Urinary bladder (tissue), 4 donors: ENCODE results near the gene CSF3R. TPM values are rescaled to one million over a fixed set of nuclear protein-coding genes. Genes with fewer than 3 reads are reported as not detected.

Experiments used
- DNase-seq: peaks from one replicate; pipeline ENCODE4 v3.0.0-alpha.2; 2015; ENCODE audit errors: extremely low spot score
- H3K27ac ChIP-seq: one replicate; pipeline ENCODE4 v1.5.1; 2013; ENCODE audit warnings: low read depth, mild to moderate bottlenecking, moderate library complexity
- H3K36me3 ChIP-seq: one replicate; pipeline ENCODE4 v1.6.1; 2013; ENCODE audit warnings: mild to moderate bottlenecking, moderate library complexity; ENCODE audit not compliant: insufficient read depth
- H3K4me1 ChIP-seq: one replicate; pipeline ENCODE4 v1.6.1; 2013; ENCODE audit warnings: mild to moderate bottlenecking, moderate library complexity; ENCODE audit not compliant: insufficient read depth
- H3K4me3 ChIP-seq: one replicate; pipeline ENCODE4 v1.5.1; 2013; ENCODE audit warnings: low read depth, low read length
- WGBS: extraction: QIAGEN DNeasy Blood & Tissue Kit; methylation state at CpG from one replicate; pipeline ENCODE4 v1.1.7; 2013; 5-methylcytosine and 5-hydroxymethylcytosine counted together
- polyA plus RNA-seq: library from polyadenylated mRNA; stranded (reverse); fragments of 200-250 nt; gene quantifications from one replicate; pipeline ENCODE4 v1.2.3, GENCODE V29; 2013
- small RNA-seq: library from RNA; depleted of rRNA; stranded (forward); fragments of <200 nt; gene quantifications from one replicate; pipeline ENCODE3, GENCODE V24; 2014
- total RNA-seq: library from RNA; depleted of rRNA; stranded (reverse); fragments of >200 nt; gene quantifications from one replicate; pipeline ENCODE4 v1.2.3, GENCODE V29; 2014
- donor health status: healthy with polysubstance abuse.
- donor health status: healthy.

The CSF3R gene
- total and polyA plus RNA-seq, 2 donors = 4.7 to 5.3 TPM

GRCh38 chr1:36420836-36421317 lies 61.8 kb downstream of the CSF3R start:
- 17% methylated on average over 13 of the region's 13 CpGs for WGBS
- H3K4me1 ChIP-seq = no peaks in the 10 kb centered on the region
- no peak overlapping the region for H3K4me3 ChIP-seq
- DNase-seq = peak; percentile 49
- H3K27ac ChIP-seq = no peak overlapping the region
- H3K36me3 ChIP-seq = no peaks in the 10 kb centered on the region

- 16% methylated on average over 5 of the region's 5 CpGs for WGBS
- no peaks in the 10 kb centered on the region for H3K36me3 ChIP-seq
- no peak for DNase-seq
- H3K4me1 ChIP-seq = no peaks in the 10 kb centered on the region
- H3K4me3 ChIP-seq = no peak overlapping the region
- H3K27ac ChIP-seq = no peak overlapping the region
Observed at GRCh38 chr1:36420409-36420808, 62.3 kb downstream of the CSF3R start.

GRCh38 chr1:36419569-36419968 lies 63.1 kb downstream of the CSF3R start:
- WGBS = 63% methylated on average over 4 of the region's 4 CpGs
- no peak overlapping the region for H3K4me3 ChIP-seq
- H3K27ac ChIP-seq = no peak overlapping the region
- H3K36me3 ChIP-seq = no peaks in the 10 kb centered on the region
- DNase-seq = no peak
- no peaks in the 10 kb centered on the region for H3K4me1 ChIP-seq

- no peak overlapping the region for H3K4me3 ChIP-seq
- H3K36me3 ChIP-seq = no peaks in the 10 kb centered on the region
- 79% methylated on average over 3 of the region's 3 CpGs for WGBS
- no peak for DNase-seq
- no peaks in the 10 kb centered on the region for H3K4me1 ChIP-seq
- no peak overlapping the region for H3K27ac ChIP-seq
Observed at GRCh38 chr1:36419140-36419539, 63.6 kb downstream of the CSF3R start.

GRCh38 chr1:36417931-36418330 lies 64.8 kb downstream of the CSF3R start:
- WGBS = 89% methylated on average over 9 of the region's 9 CpGs
- H3K4me1 ChIP-seq = no peaks in the 10 kb centered on the region
- H3K4me3 ChIP-seq = no peak overlapping the region
- H3K36me3 ChIP-seq = no peaks in the 10 kb centered on the region
- H3K27ac ChIP-seq = no peak overlapping the region
- DNase-seq = no peak

Small RNA genes lying within 50 kb of the gene (small RNA-seq; reads per million reads assigned to genes)
- 0.98 reads per million, percentile 74 among the genes with 10 or more reads in this experiment for gene SNORA63C

Other genes starting within 250 kb of the CSF3R start
- 3.5 TPM for gene SH3D21, start 176.5 kb downstream of the CSF3R start, total RNA-seq
- 1.8 TPM for gene SH3D21, start 176.5 kb downstream of the CSF3R start, polyA plus RNA-seq
- gene EVA1B, start 159.3 kb downstream of the CSF3R start, total RNA-seq = 27.7 TPM
- 74.7 TPM for gene EVA1B, start 159.3 kb downstream of the CSF3R start, polyA plus RNA-seq
- 11.8 TPM for gene STK40, start 97.0 kb downstream of the CSF3R start, total RNA-seq
- 73.5 TPM for gene STK40, start 97.0 kb downstream of the CSF3R start, polyA plus RNA-seq
- 4.1 TPM for gene LSM10, start 85.0 kb downstream of the CSF3R start, total RNA-seq
- gene LSM10, start 85.0 kb downstream of the CSF3R start, polyA plus RNA-seq = 78.9 TPM
- 12.4 TPM for gene OSCP1, start 32.5 kb downstream of the CSF3R start, total RNA-seq
- gene OSCP1, start 32.5 kb downstream of the CSF3R start, polyA plus RNA-seq = 10.6 TPM
- 26.0 TPM for gene MRPS15, start 18.5 kb downstream of the CSF3R start, total RNA-seq
- gene MRPS15, start 18.5 kb downstream of the CSF3R start, polyA plus RNA-seq = 69.9 TPM